NCI-H1417 (cell line): ENCODE measurements around the gene ATXN10.

Experiments
- DNase-seq, 3 experiments: peaks; one replicate each; lab custom pipeline; 2025; lab: John Stamatoyannopoulos, UW

ATXN10 gene

GRCh38 chr22:45823336-45823735, 151.7 kb downstream of the ATXN10 start:
- DNase-seq = no peak

GRCh38 chr22:45826520-45826919, 154.9 kb downstream of the ATXN10 start:
- DNase-seq = no peak

- no peak for DNase-seq
Observed at GRCh38 chr22:45828841-45829240, 157.2 kb downstream of the ATXN10 start.

GRCh38 chr22:45830531-45831245, 159.1 kb downstream of the ATXN10 start:
- peak in 1 of 3 experiments; percentile 74 for DNase-seq

GRCh38 chr22:45831394-45831793, 159.8 kb downstream of the ATXN10 start:
- no peak for DNase-seq

GRCh38 chr22:45832180-45832579, 160.5 kb downstream of the ATXN10 start:
- DNase-seq = no peak

- peak in 1 of 3 experiments; percentile 2 for DNase-seq
Observed at GRCh38 chr22:45832959-45833580, 161.4 kb downstream of the ATXN10 start.

GRCh38 chr22:45833613-45834012, 162.0 kb downstream of the ATXN10 start:
- DNase-seq = no peak

GRCh38 chr22:45834241-45834640, 162.6 kb downstream of the ATXN10 start:
- DNase-seq = no peak

GRCh38 chr22:45834795-45835194, 163.2 kb downstream of the ATXN10 start:
- no peak for DNase-seq

- no peak for DNase-seq
Observed at GRCh38 chr22:45836418-45837169, 165.0 kb downstream of the ATXN10 start.

GRCh38 chr22:45837508-45837907, 165.9 kb downstream of the ATXN10 start:
- no peak for DNase-seq

- DNase-seq = peak in 1 of 3 experiments; percentile 1
Observed at GRCh38 chr22:45838305-45838887, 166.8 kb downstream of the ATXN10 start.

- no peak for DNase-seq
Observed at GRCh38 chr22:45840483-45840882, 168.8 kb downstream of the ATXN10 start.

GRCh38 chr22:45842291-45842991, 170.8 kb downstream of the ATXN10 start:
- no peak for DNase-seq

GRCh38 chr22:45843031-45843430, 171.4 kb downstream of the ATXN10 start:
- DNase-seq = no peak

- no peak for DNase-seq
Observed at GRCh38 chr22:45843986-45844385, 172.4 kb downstream of the ATXN10 start.

GRCh38 chr22:45845076-45845487, 173.4 kb downstream of the ATXN10 start:
- no peak for DNase-seq

- DNase-seq = no peak
Observed at GRCh38 chr22:45846952-45847351, 175.3 kb downstream of the ATXN10 start.

GRCh38 chr22:45848904-45849303, 177.3 kb downstream of the ATXN10 start:
- DNase-seq = no peak

GRCh38 chr22:45852826-45853225, 181.2 kb downstream of the ATXN10 start:
- DNase-seq = peak in 1 of 3 experiments; percentile 5

- DNase-seq = no peak
Observed at GRCh38 chr22:45855961-45856360, 184.3 kb downstream of the ATXN10 start.
